GM12878 (cell line): ENCODE data around the gene ITGB8. TPM values are rescaled to one million over a fixed set of nuclear protein-coding genes. Genes with fewer than 3 reads are reported as not detected.

Experiments
- ATAC-seq: fragments of 200-7000 bp; cut with Tn5 transposase; 3 replicates; pipeline ENCODE4 v1.9.1; 2020; ENCODE audit warnings: mild to moderate bottlenecking, moderate library complexity
- BruUV-seq: library from RNA; stranded (reverse); fragments of 400-500 nt; replicated peaks from 2 replicates; lab custom pipeline; 2021; lab: Mats Ljungman, UMichigan
- CTCF ChIA-PET: fragments of 300-600 bp; sonication (Branson Sonifier 250); formaldehyde crosslinking; extraction: SDS; loops from one replicate; lab custom pipeline; 2021; ENCODE audit warnings: inconsistent platforms; lab: Yijun Ruan, JAX
- POLR2A ChIA-PET: fragments of 350-600 bp; formaldehyde crosslinking; extraction: SDS; loops from one replicate; lab custom pipeline; 2021; ENCODE audit warnings: inconsistent platforms; lab: Charles Lee
- RAD21 ChIA-PET: fragments of 300-600 bp; sonication (Branson Sonifier 250); formaldehyde crosslinking; loops from one replicate; lab custom pipeline; 2023; ENCODE audit warnings: antibody characterized with exemption; ENCODE audit not compliant: unreplicated experiment; lab: Charles Lee
- SMC1A ChIA-PET: fragments of 300-600 bp; sonication (Branson Sonifier 250); formaldehyde crosslinking; loops from one replicate; lab custom pipeline; 2023; ENCODE audit not compliant: unreplicated experiment, uncharacterized antibody; lab: Charles Lee
- DNase-seq: peaks from one replicate; pipeline ENCODE4 v3.0.0-alpha.2; 2011; ENCODE audit warnings: low read depth, low spot score
- FAIRE-seq: peaks from 3 replicates; lab custom pipeline; 2011; peaks lifted over from hg19 to GRCh38; lab: Jason Lieb, UNC
- H2AFZ ChIP-seq: 2 replicates; pipeline ENCODE4 v1.6.0; 2011; ENCODE audit warnings: low read depth, low read length, control low read depth; ENCODE audit not compliant: control insufficient read depth
- H3K27ac ChIP-seq: 2 replicates; pipeline ENCODE4 v1.5.1; 2011; ENCODE audit warnings: control low read depth; ENCODE audit not compliant: control insufficient read depth, insufficient read depth
- H3K27me3 ChIP-seq, 2 experiments: replicated peaks in 1 of 2; 2 replicates each; pipeline versions ENCODE4 v1.6.0 to v1.6.1; 2011; ENCODE audit warnings: low read length in 1 of 2; ENCODE audit not compliant: control insufficient read depth in 2 of 2, insufficient read depth in 2 of 2
- H3K36me3 ChIP-seq, 2 experiments: 2 replicates each; pipeline ENCODE4 v1.5.1; 2011; ENCODE audit warnings: low read length in 1 of 2; ENCODE audit not compliant: control insufficient read depth in 2 of 2, insufficient read depth in 2 of 2
- H3K4me1 ChIP-seq: 2 replicates; pipeline ENCODE4 v1.6.1; 2011; ENCODE audit warnings: mild to moderate bottlenecking, low read length, moderate library complexity, mixed read lengths; ENCODE audit not compliant: control insufficient read depth, insufficient read depth
- H3K4me2 ChIP-seq: 2 replicates; pipeline ENCODE4 v1.6.0; 2011; ENCODE audit warnings: control low read depth; ENCODE audit not compliant: control insufficient read depth, insufficient read depth
- H3K4me3 ChIP-seq: fragments of 200-600 bp; sonication (generic); 2 replicates; pipeline ENCODE4 v1.5.1; 2016
- H3K79me2 ChIP-seq: 2 replicates; pipeline ENCODE4 v1.6.0; 2011; ENCODE audit warnings: low read length; ENCODE audit not compliant: control insufficient read depth, insufficient read depth
- H3K9ac ChIP-seq: 2 replicates; pipeline ENCODE4 v1.8.0; 2011; ENCODE audit warnings: low read length, control low read depth, mixed read lengths; ENCODE audit not compliant: control insufficient read depth, insufficient read depth
- H3K9me3 ChIP-seq: replicated peaks from 3 replicates; pipeline ENCODE4 v1.5.1; 2011; ENCODE audit warnings: mild to moderate bottlenecking, low read length; ENCODE audit not compliant: control insufficient read depth, insufficient read depth
- H4K20me1 ChIP-seq: 2 replicates; pipeline ENCODE4 v1.6.0; 2011; ENCODE audit not compliant: control insufficient read depth, insufficient read depth
- ATF7 ChIP-seq: fragments of 450-650 bp; IDR thresholded peaks from 2 replicates; pipeline ENCODE4 v1.6.1; 2016; ENCODE audit warnings: low read depth, mild to moderate bottlenecking
- CREB1 ChIP-seq: IDR thresholded peaks from 2 replicates; pipeline ENCODE4 v1.6.1; 2012; ENCODE audit warnings: low read depth, mild to moderate bottlenecking, inconsistent platforms
- E4F1 ChIP-seq: fragments of 450-650 bp; IDR thresholded peaks from 2 replicates; pipeline ENCODE4 v1.6.1; 2018; ENCODE audit warnings: borderline replicate concordance, mild to moderate bottlenecking; ENCODE audit not compliant: partially characterized antibody
- MAX ChIP-seq: IDR thresholded peaks from 2 replicates; pipeline ENCODE4 v1.6.1; 2012; ENCODE audit warnings: low read depth, low read length, improper control_type of control experiment
- MYB ChIP-seq: fragments of 150-350 bp; IDR thresholded peaks from 2 replicates; pipeline ENCODE4 v1.6.1; 2014; ENCODE audit warnings: mild to moderate bottlenecking, low read depth, low read length, borderline replicate concordance
- RB1 ChIP-seq: fragments of 450-650 bp; formaldehyde crosslinking; IDR thresholded peaks from 2 replicates; pipeline ENCODE4 v1.6.1; 2017; ENCODE audit warnings: mild to moderate bottlenecking, borderline replicate concordance
- RBBP5 ChIP-seq: fragments of 200-600 bp; sonication (generic); conservative IDR thresholded peaks from 2 replicates; pipeline ENCODE4 v1.6.1; 2016
- SKIL ChIP-seq: fragments of 450-650 bp; IDR thresholded peaks from 2 replicates; pipeline ENCODE4 v1.6.1; 2017; ENCODE audit warnings: mild to moderate bottlenecking, low read depth, inconsistent platforms; ENCODE audit not compliant: poor library complexity, severe bottlenecking
- TAF1 ChIP-seq: IDR thresholded peaks from 2 replicates; pipeline ENCODE4 v1.6.1; 2011; ENCODE audit warnings: mild to moderate bottlenecking, low read depth, low read length, borderline replicate concordance
- ZBTB40 ChIP-seq: fragments of 450-650 bp; IDR thresholded peaks from 2 replicates; pipeline ENCODE4 v1.6.1; 2016; ENCODE audit warnings: mild to moderate bottlenecking, moderate library complexity, borderline replicate concordance
- WGBS: methylation state at CpG from one replicate; pipeline ENCODE4 v1.1.6; 2016; ENCODE audit warnings: low lambda C conversion rate; ENCODE audit not compliant: insufficient replicate concordance, insufficient coverage; ENCODE audit errors: missing lambda C conversion rate; 5-methylcytosine and 5-hydroxymethylcytosine counted together
- in situ Hi-C: fragments of 300-500 bp; cut with MboI; formaldehyde crosslinking; loops from 9 replicates; pipeline ENCODE4 v1.14.3; 2018; ENCODE audit warnings: mixed read lengths
- intact Hi-C: fragments of 100-400 bp; cut with micrococcal nuclease; formaldehyde crosslinking; loops from one replicate; pipeline ENCODE4 v1.14.2; 2022; ENCODE audit not compliant: unreplicated experiment
- polyA plus RNA-seq, 11 experiments: library from polyadenylated mRNA; depleted of rRNA in 4 of 11; unstranded in 6 of 11; stranded (reverse) in 5 of 11; fragments of >200 nt; fragmentation: Nextera tagmentation in 4 of 11; fragmentation: Illumina TruSeq in 1 of 11; extraction: Ambion mirVana in 4 of 11; extraction: Trizol in 1 of 11; gene quantifications; 1 replicate in 1 of 11; 2 replicates in 10 of 11; pipeline versions ENCODE4 v1.2.1 to v1.2.3, GENCODE V29; 2011 to 2016; ENCODE audit warnings: inconsistent platforms in 2 of 11, missing spikeins in 2 of 11, low read depth in 1 of 11
- total RNA-seq, 4 experiments: library from RNA; depleted of rRNA in 3 of 4; stranded (reverse); fragments of >200 nt in 3 of 4; fragmentation: Illumina TruSeq in 1 of 4; extraction: Trizol in 1 of 4; gene quantifications; 2 replicates each; pipeline versions ENCODE4 v1.2.1 to v1.2.3, GENCODE V29; 2013 to 2021

ITGB8 gene
- total and polyA plus RNA-seq, 10 of the 15 experiments (the other 5 are each of a cell fraction or from before 2014, with no cell fraction given) = 0.37 to 26.2 (median 1.5) TPM

- no peak overlapping the region for H3K9ac ChIP-seq
- H4K20me1 ChIP-seq = no peaks in the 10 kb centered on the region
- no peak for DNase-seq
- H3K9me3 ChIP-seq = no peaks in the 10 kb centered on the region
- no TSS peak for BruUV-seq
- no peak for ATAC-seq
- no peak overlapping the region for H3K27ac ChIP-seq
- WGBS = 40% methylated on average over 5 of the region's 5 CpGs
- TF ChIP-seq SKIL = no peak
- TF ChIP-seq E4F1 = no peak
- no peak for TF ChIP-seq ATF7
- TF ChIP-seq MYB = no peak
- no peak for TF ChIP-seq ZBTB40
- TF ChIP-seq CREB1 = no peak
- TF ChIP-seq MAX = no peak
- no peak for TF ChIP-seq RBBP5
- no peak for TF ChIP-seq RB1
- TF ChIP-seq TAF1 = no peak
- no peak overlapping the region for H3K4me3 ChIP-seq
- in situ Hi-C loops = no loop called here
- RAD21 ChIA-PET = interaction anchor here (1.4 to 1.8 kb wide), 2 partner anchors 250 to 425 kb away, joined by 3 to 4 read pairs; no protein-coding TSS in a partner anchor
- H3K79me2 ChIP-seq = no peaks in the 10 kb centered on the region
- H3K4me1 ChIP-seq = no peaks in the 10 kb centered on the region
- POLR2A ChIA-PET = interaction anchor here (0.6 kb wide), 1 partner anchor 13 kb away, joined by 3 read pairs; no protein-coding TSS in a partner anchor
- no peak for FAIRE-seq
- H2AFZ ChIP-seq = no peak overlapping the region
- H3K4me2 ChIP-seq = no peak overlapping the region
- SMC1A ChIA-PET = interaction anchor here (0.6 to 1.7 kb wide), 10 partner anchors 9 to 1647 kb away, joined by 3 to 7 read pairs (median 4); no protein-coding TSS in a partner anchor
- H3K27me3 ChIP-seq = no peaks in the 10 kb centered on the region
- intact Hi-C loops = no loop called here
- peaks cover 0 to 3% of the 10 kb centered on the region in 2 experiments; a peak in 2 of 4 replicates for H3K36me3 ChIP-seq
- CTCF ChIA-PET = interaction anchor here (0.6 to 3.3 kb wide), 7 partner anchors 8 to 501 kb away, joined by 3 to 14 read pairs (median 3); no protein-coding TSS in a partner anchor
These were observed 77.1 kb downstream of the ITGB8 start for GRCh38 chr7:20407585-20408466.
